DMS53 treated with DMSO at 0.1 percent for 48 hours (cell line): ENCODE results near the gene PCGF6.
"Not testable (repeated sequence)": the region's sequence is repeated elsewhere in the genome, so short reads cannot be mapped to it uniquely, and the experiment has no call there.

Experiments
- DNase-seq: peaks from one replicate; lab custom pipeline; 2025; ENCODE audit not compliant: unreplicated experiment; lab: John Stamatoyannopoulos, UW

Gene PCGF6

DNA sequence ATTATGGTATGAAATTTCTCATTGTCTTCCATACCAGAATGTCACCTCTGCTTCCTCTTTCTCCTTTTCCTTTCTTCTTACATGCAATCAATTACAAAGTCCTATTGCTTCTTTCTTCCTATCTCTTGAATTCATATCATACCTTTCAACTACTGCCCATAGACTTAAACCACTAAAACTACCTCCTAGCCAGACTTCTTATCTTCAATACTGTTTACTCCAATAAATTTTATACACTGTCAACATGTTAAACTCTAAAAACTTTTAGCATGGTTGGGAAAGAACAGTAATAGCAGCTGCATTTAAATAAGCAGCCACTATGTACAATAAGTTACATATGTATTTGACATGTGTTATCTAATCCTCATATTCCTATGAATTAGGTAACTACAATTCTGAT is 34.9 kb downstream of the PCGF6 start:
- DNase-seq: no peak

GRCh38 chr10:103310197-103310596 is 40.7 kb downstream of the PCGF6 start:
- no peak for DNase-seq

DNA sequence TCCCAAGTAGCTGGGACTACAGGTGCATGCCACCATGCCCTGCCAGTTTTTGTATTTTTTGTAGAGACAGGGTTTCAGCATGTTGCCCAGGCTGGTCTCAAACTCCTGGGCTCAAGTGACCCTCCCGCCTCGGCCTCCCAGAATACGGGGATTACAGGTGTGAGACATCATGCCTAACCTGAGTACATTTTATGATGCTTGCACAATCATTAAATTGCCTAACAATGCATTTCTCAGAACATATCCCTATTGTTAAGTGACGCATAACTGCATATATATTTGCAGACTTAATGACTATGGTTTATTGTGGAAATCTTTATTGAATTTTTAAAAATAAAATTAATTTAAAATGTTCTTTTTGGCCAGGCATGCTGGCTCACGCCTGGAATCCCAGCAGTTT is 43.3 kb downstream of the PCGF6 start:
- DNase-seq: no peak

- no peak for DNase-seq
Measured at GRCh38 chr10:103295374-103296015, 55.4 kb downstream of the PCGF6 start.

DNA sequence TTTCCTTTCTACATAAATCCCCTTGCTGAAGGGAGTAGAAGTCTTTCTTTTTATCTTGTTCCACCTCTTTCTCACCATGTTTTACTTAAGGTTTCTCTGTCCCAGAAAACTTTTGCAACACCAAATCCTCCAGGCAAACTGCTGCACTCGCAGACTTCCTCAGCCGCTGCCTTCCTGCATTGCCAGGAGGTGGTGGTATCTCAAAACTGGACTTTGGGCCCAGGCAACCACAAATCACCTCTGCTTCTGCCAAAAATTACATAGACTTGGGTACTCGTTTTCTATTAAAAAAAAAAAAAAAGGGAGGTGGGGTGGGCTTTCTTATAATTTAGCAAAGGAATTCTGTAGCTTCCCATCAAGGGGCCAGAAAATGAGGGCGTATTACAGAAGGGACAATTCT is 59.4 kb downstream of the PCGF6 start:
- no peak for DNase-seq

- no peak for DNase-seq
Measured at GRCh38 chr10:103287992-103288391, 62.9 kb downstream of the PCGF6 start.

DNA sequence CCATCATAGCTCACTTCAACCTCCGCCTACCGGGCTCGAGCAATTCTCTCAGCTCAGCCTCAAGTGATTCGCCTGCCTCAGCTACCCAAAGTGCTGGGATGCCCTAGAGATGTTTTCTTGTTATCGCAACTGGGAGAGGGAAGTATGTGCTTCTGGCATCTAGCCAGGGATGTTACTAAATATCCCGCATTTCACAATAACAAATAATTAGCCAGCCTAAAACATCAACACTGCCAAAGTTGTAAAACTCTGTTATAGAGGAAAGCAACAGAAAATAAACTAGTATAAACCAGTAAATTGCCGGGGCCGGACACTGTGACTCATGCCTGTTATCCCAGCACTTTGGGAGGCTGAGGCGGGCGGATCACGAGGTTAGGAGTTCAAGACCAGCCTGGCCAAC is 66.8 kb downstream of the PCGF6 start:
- no peak for DNase-seq

- no peak for DNase-seq
Measured at GRCh38 chr10:103282961-103283360, 68.0 kb downstream of the PCGF6 start.

- no peak for DNase-seq
Measured at GRCh38 chr10:103281753-103282152, 69.2 kb downstream of the PCGF6 start.

- no peak for DNase-seq
Measured at GRCh38 chr10:103280506-103280905, 70.4 kb downstream of the PCGF6 start.

DNA sequence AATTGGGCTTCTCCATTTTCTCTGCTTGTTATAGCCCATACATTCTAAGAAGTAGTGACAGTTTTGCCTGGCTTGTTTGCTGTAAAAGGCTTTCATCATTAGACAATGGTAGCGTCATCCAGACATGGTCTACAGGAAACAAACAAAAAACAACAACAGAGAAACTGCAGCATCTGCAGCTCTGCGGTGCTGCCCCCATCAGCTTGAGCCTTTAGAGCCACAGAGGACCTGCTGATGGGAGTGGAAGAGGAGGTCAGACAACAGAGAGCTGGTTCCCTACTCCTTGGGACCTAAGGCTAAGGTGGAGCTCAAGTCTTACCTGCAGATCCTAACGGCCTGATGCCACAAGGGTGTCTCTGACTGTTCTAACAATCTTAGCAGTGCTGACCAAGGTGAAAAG is 70.9 kb downstream of the PCGF6 start:
- DNase-seq: no peak

GRCh38 chr10:103278862-103279298 is 72.1 kb downstream of the PCGF6 start:
- DNase-seq: peak; percentile 54

GRCh38 chr10:103278537-103278823 is 72.5 kb downstream of the PCGF6 start:
- DNase-seq: no peak

DNA sequence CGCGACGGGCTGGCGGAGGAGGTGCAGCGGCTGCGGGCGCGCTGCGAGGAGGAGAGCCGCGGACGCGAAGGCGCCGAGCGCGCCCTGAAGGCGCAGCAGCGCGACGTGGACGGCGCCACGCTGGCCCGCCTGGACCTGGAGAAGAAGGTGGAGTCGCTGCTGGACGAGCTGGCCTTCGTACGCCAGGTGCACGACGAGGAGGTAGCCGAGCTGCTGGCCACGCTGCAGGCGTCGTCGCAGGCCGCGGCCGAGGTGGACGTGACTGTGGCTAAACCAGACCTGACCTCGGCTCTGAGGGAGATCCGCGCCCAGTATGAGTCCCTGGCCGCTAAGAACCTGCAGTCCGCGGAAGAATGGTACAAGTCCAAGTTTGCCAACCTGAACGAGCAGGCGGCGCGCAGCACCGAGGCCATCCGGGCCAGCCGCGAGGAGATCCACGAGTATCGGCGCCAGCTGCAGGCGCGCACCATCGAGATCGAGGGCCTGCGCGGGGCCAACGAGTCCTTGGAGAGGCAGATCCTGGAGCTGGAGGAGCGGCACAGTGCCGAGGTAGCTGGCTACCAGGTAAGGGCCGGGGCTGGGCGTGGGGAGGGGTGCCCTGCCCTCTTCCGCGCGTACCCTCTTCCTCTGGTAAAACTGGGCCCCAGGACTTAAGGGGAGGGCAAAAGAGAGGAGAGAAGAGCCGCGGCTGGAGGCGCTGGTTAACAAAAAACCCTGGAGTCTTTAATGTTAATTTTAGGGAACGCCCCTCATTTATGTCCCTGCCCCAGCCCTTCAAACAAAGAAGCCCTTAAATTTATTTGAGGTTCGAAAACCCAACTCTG is 73.0 kb downstream of the PCGF6 start:
- no peak for DNase-seq

DNA sequence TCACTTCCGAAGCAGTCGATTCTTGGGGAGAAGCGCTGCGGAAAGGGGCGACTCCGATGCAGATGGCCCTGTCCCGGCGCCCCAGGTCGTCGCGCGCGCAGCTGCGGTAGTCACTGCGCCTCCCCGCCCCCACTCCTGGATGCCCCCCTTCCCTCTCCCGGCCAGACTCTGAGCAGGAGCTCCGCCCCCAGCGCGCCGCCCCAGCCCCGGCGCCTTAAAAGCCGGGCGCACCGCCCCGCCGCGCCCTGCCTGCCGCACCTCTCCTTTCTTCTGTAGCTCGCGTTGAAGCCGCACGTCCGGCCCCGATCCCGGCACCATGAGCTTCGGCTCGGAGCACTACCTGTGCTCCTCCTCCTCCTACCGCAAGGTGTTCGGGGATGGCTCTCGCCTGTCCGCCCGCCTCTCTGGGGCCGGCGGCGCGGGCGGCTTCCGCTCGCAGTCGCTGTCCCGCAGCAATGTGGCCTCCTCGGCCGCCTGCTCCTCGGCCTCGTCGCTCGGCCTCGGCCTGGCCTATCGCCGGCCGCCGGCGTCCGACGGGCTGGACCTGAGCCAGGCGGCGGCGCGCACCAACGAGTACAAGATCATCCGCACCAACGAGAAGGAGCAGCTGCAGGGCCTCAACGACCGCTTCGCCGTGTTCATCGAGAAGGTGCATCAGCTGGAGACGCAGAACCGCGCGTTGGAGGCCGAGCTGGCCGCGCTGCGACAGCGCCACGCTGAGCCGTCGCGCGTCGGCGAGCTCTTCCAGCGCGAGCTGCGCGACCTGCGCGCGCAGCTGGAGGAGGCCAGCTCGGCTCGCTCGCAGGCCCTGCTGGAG is 73.8 kb downstream of the PCGF6 start, which contains the start of gene INA:
INA (plus strand) TSS at position 243 of the 817 bp plus-strand sequence; CDS start at position 317, 74 bp downstream.
- DNase-seq: peak; percentile 55

GRCh38 chr10:103276251-103276895 is 74.6 kb downstream of the PCGF6 start:
- DNase-seq: no peak

GRCh38 chr10:103273041-103273441 is 77.9 kb downstream of the PCGF6 start:
- no peak for DNase-seq

GRCh38 chr10:103265717-103266329 is 85.1 kb downstream of the PCGF6 start:
- DNase-seq: no peak

GRCh38 chr10:103262229-103262628 is 88.7 kb downstream of the PCGF6 start:
- DNase-seq: no peak

DNA sequence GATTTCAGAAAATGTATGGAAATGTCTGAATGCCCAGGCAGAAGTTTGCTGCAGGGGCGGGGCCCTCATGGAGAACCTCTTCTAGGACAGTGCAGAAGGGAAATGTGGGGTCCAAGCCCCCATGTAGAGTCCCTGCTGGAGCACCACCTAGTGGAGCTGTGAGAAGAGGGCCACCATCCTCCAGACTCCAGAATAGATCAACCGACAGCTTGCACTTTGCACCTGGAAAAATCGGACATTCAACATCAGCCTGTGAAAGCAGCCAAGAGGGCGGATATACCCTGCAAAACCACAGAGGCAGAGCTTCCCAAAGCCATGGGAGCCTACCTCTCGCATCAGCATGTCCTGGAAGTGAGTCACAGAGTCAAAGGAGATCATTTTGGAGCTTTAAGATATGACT is 91.0 kb downstream of the PCGF6 start:
- no peak for DNase-seq

DNA sequence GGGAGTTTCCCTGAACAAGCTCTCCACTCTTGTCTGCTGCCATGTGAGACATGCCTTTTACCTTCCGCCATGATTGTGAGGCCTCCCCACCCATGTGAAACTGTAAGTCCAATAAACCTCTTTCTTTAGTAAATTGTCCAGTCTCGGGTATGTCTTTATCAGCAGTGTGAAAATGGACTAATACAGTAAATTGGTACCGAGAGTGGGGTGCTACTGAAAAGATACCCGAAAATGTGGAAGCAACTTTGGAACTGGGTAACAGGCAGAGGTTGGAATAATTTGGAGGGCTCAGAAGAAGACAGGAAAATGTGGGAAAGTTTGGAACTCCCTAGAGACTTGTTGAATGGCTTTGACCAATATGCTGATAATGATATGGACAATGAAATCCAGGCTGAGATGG is 92.0 kb downstream of the PCGF6 start:
- DNase-seq: not testable (repeated sequence)
